HG03159 (cell line): ENCODE measurements around the gene PGK1.
"Not testable (repeated sequence)": the region's sequence is repeated elsewhere in the genome, so short reads cannot be mapped to it uniquely, and the experiment has no call there.

ENCODE experiments used
- ATAC-seq: cut with Tn5 transposase; IDR thresholded peaks from one replicate; pipeline ENCODE4 v1.9.1; 2021; ENCODE audit warnings: mild to moderate bottlenecking, moderate library complexity; ENCODE audit not compliant: unreplicated experiment

The PGK1 gene

GRCh38 chrX:78103623-78104446, at the start of gene PGK1:
PGK1 (plus strand) TSS chrX:78104248; CDS start chrX:78104341, 93 bp downstream.
- peak; percentile 96 for ATAC-seq

- ATAC-seq, result no peak
Observed at GRCh38 chrX:78063687-78064086, 40.4 kb upstream of the PGK1 start.

- no peak for ATAC-seq
Observed at GRCh38 chrX:78064152-78064551, 39.9 kb upstream of the PGK1 start.

GRCh38 chrX:78064698-78065601, 39.1 kb upstream of the PGK1 start:
- peak; percentile 83 for ATAC-seq

DNA sequence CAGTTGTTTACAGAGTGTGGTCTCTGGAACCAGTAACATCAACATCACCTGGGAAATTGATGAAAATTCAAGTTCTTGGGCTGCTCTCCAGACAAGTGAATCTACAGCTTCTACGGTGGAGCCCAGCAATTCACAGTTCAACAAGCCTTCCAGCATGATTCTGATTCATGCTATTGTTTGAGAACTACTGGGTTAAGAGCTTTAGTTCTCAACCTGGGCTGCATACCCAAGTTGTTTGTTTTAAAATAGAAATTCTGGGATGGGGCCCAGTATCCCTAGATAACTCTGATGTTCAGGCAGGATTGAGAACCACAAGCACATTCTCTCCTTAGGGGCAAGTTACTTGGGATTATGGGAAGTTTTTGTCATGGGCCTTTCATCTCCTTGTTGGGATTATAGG, 37.9 kb upstream of the PGK1 start:
- ATAC-seq, result no peak

DNA sequence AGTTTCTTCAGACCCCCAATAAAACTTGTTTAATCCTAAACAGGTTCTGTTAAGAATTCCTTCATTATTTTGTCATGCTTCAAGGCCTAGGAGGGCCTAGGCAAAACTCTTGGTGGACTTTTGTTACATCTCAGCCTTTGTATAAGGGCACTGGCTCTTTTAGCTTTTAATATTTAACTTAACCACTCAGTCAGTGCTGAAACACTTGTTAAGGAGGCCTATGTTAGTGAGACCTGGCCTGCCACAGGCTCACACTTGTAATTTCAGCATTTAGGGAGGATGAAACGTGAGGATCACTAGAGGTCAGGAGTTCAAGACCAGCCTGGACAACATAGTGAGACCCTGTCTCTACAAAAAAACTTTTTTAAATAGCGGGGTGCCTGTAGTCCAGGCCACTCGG, 32.7 kb upstream of the PGK1 start:
- ATAC-seq, result no peak

GRCh38 chrX:78073147-78074077, 30.6 kb upstream of the PGK1 start:
- ATAC-seq, result not testable (repeated sequence)

DNA sequence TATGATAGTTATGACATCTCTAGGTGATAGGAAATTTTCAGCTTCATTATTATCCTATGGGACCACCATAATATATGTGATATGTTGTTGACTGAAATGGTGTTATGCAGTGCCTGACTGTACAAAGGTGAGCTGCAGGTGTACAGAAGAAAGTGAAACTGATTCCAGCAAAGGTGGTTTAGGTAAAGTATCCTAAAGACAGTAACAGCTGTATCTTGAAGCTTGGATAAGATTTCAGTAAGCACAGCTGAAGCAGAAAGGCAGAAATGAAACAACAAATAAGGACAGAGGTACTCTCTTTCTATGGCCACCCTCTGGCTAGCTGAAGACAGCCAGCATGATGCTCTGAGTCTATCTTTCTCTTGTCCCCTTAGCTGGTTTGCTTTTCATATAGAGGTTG, 30.0 kb upstream of the PGK1 start:
- no peak for ATAC-seq

- ATAC-seq, result no peak
Observed at GRCh38 chrX:78075787-78076389, 28.2 kb upstream of the PGK1 start.

- not testable (repeated sequence) for ATAC-seq
Observed at GRCh38 chrX:78081413-78081812, 22.6 kb upstream of the PGK1 start.

DNA sequence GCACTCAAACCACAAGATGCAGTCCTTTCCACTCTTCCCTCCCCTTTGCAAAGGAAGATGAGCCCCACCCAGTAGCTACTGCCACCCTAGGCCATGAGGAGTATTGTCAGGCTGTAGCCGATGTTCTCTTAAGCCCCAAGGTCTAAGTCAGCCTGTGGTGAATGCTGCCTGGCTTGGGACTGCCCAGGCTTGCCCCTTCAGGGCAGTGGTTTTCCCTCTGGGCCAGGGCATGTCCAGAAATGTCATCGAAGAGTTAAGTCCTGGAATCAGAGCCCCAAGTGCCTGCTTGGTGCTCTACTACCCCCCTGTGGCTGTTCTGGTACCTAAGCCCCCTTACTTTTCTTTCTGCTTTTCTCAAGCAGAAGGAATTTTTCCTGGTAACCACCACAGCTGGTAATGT, 11.8 kb upstream of the PGK1 start:
- peak; percentile 74 for ATAC-seq

GRCh38 chrX:78098108-78098507, 5.9 kb upstream of the PGK1 start:
- no peak for ATAC-seq

DNA sequence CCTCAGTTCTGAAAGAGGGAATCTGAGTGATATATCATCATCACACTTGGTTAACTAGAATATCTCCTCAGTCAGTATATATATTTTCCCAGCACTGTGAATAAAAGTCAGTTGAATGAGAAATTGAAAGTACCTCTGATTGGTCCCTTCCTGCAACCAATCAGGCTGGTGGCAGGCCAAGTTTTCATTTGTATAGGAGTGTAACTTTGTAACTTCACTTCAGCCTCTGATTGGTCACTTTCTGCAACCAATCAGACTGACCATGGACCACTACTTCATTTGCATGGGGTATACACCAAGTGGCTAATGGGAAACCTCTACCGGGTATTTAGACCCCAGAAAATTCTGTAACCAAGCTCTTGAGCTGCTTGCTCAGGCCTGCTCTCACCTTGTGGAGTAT, 2.0 kb upstream of the PGK1 start:
- no peak for ATAC-seq

GRCh38 chrX:78103001-78103622, 936 bp upstream of the PGK1 start:
- ATAC-seq, result no peak

DNA sequence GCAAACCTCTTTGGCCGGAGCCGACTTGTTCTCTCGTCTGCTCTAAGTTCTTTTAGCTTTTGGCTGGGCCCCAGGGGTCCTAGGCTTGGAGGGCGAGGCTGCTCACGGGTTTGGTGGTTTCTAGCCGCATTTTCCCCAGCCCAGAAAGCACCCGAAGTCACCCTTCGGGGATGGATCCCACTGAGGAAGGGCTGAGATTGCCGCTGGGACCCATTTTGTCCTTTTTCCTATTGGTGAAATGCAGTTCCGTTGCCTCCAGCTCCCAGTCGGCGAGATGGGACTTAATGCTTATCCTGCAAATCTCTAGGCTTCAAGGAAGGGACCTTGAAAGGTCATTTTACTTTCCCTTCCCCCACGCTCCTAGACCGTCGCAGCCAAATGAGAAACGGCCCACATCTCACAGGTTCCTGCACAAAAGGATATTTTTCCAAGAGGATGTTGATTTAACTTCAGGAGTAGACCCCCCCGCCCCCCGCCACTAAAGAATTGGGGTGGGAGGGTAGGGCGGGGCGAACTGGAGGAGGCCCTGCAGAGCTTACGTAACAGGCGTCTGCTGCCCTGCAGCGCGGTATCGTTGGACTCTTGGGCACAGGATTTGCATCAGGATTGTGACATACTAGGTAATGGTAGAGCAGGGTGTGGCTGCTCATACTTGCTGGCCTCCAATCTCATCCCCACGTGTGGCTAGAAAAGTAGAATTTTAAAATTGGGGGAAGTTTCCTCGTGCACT, 564 bp downstream of the PGK1 start:
- no peak for ATAC-seq

GRCh38 chrX:78105944-78106650, 2.0 kb downstream of the PGK1 start:
- no peak for ATAC-seq

DNA sequence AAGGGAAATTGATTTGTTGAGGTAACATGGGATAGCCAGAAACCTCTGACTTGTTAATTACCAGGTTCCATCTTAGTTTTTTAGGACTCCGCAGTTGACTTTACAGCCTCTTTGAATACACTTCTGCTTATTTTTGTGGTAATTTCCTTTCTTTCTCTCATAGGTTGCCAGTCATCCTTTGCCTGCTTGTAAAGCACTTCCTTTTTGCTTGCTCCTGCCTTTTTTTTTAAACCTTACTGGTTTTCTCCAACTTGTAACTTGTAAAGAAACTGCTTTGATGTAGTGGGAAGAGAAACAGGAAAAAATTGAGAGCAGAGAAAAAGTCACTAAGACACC, 2.6 kb downstream of the PGK1 start:
- ATAC-seq, result no peak

DNA sequence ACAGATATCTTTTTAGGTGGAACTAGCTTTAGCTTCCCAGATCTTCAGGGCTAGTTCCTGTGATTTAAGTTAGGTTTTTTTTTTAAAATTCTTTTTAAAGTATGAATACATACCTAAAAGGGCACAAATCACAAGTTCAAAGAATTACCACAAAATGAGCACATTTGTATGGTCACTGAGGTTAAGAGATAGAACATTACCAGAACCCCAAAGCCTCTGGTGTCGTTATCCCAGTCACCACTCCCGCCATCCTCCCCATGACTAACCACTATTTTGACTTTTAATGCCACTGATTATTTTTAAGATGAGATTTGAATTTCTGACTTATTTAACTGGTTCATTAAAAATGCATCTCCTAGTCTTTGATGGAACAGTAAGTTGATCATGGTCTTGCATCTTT, 5.4 kb downstream of the PGK1 start:
- no peak for ATAC-seq
